GM23338 (cell line): ENCODE measurements around the gene SPP2. TPM values are rescaled to one million over a fixed set of nuclear protein-coding genes. Genes with fewer than 3 reads are reported as not detected.

Experiments
- ATAC-seq: fragments of 200-7000 bp; cut with Tn5 transposase; 3 replicates; pipeline ENCODE4 v1.9.1; 2020
- DNase-seq: peaks from one replicate; pipeline ENCODE4 v3.0.0-alpha.2; 2015; ENCODE audit warnings: low spot score
- H2AFZ ChIP-seq: fragments of 200-600 bp; sonication (generic); 2 replicates; pipeline ENCODE4 v1.8.0; 2016; ENCODE audit warnings: antibody characterized with exemption, mild to moderate bottlenecking, moderate library complexity
- H3F3A ChIP-seq: fragments of 200-600 bp; sonication (generic); replicated peaks from 2 replicates; pipeline ENCODE4 v1.8.0; 2017; ENCODE audit warnings: antibody characterized with exemption, mixed run types, low read depth
- H3K27ac ChIP-seq: fragments of 200-600 bp; sonication (generic); 2 replicates; pipeline ENCODE4 v1.6.1; 2016; ENCODE audit warnings: low read depth
- H3K27me3 ChIP-seq: fragments of 200-600 bp; sonication (generic); 2 replicates; pipeline ENCODE4 v1.8.0; 2016; ENCODE audit warnings: mild to moderate bottlenecking, mixed run types, moderate library complexity; ENCODE audit not compliant: insufficient read depth
- H3K36me3 ChIP-seq: fragments of 200-600 bp; sonication (generic); 2 replicates; pipeline ENCODE4 v1.8.0; 2016; ENCODE audit warnings: mild to moderate bottlenecking; ENCODE audit not compliant: insufficient read depth
- H3K4me1 ChIP-seq: fragments of 200-600 bp; sonication (generic); 2 replicates; pipeline ENCODE4 v1.8.0; 2016; ENCODE audit warnings: mild to moderate bottlenecking, moderate library complexity; ENCODE audit not compliant: insufficient read depth
- H3K4me2 ChIP-seq: fragments of 200-600 bp; sonication (generic); 2 replicates; pipeline ENCODE4 v1.7.1; 2017; ENCODE audit warnings: mixed run types
- H3K4me3 ChIP-seq: fragments of 200-600 bp; sonication (generic); 2 replicates; pipeline ENCODE4 v1.6.1; 2016; ENCODE audit warnings: mixed run types
- H3K79me2 ChIP-seq: fragments of 200-600 bp; sonication (generic); replicated peaks from 2 replicates; pipeline ENCODE4 v1.8.0; 2017; ENCODE audit warnings: mild to moderate bottlenecking; ENCODE audit not compliant: insufficient read depth
- H3K9me2 ChIP-seq: fragments of 200-600 bp; sonication (generic); 2 replicates; pipeline ENCODE4 v1.8.0; 2017; ENCODE audit not compliant: insufficient read depth
- H4K20me1 ChIP-seq: fragments of 200-600 bp; sonication (generic); replicated peaks from 2 replicates; pipeline ENCODE4 v1.8.0; 2017; ENCODE audit warnings: mild to moderate bottlenecking; ENCODE audit not compliant: insufficient read depth
- H3K27ac Mint-ChIP-seq: 2 replicates; pipeline ENCODE4 v1.8.0; 2020; ENCODE audit warnings: inconsistent platforms, mild to moderate bottlenecking, moderate library complexity, mixed read lengths
- H3K27me3 Mint-ChIP-seq: 3 replicates; pipeline ENCODE4 v1.8.0; 2022; ENCODE audit warnings: low read depth, mild to moderate bottlenecking, moderate library complexity, mixed read lengths, inconsistent platforms; ENCODE audit not compliant: insufficient read depth, poor library complexity
- H3K36me3 Mint-ChIP-seq: 3 replicates; pipeline ENCODE4 v1.8.0; 2021; ENCODE audit warnings: low read depth, mild to moderate bottlenecking, inconsistent platforms, moderate library complexity, mixed read lengths
- H3K4me1 Mint-ChIP-seq: 3 replicates; pipeline ENCODE4 v1.8.0; 2020; ENCODE audit warnings: mild to moderate bottlenecking, inconsistent platforms, mixed read lengths
- H3K4me3 Mint-ChIP-seq: 3 replicates; pipeline ENCODE4 v1.8.0; 2021; ENCODE audit warnings: moderate library complexity, mild to moderate bottlenecking, inconsistent platforms, mixed read lengths
- H3K9me3 Mint-ChIP-seq: 3 replicates; pipeline ENCODE4 v1.8.0; 2020; ENCODE audit warnings: moderate library complexity, mild to moderate bottlenecking, inconsistent platforms, mixed read lengths
- CTCF ChIP-seq, 2 experiments: fragments of 200-600 bp in 1 of 2; sonication (generic) in 1 of 2; conservative IDR thresholded peaks; 2 replicates each; pipeline versions ENCODE4 v1.5.1 to v1.6.1; 2016 to 2017; ENCODE audit warnings: antibody characterized with exemption in 2 of 2, low read depth in 2 of 2, mild to moderate bottlenecking in 2 of 2, moderate library complexity in 1 of 2
- EZH2 ChIP-seq: fragments of 200-600 bp; sonication (generic); IDR thresholded peaks from one replicate; pipeline ENCODE4 v1.8.0; 2017; ENCODE audit warnings: antibody characterized with exemption, mild to moderate bottlenecking, low read depth; ENCODE audit not compliant: unreplicated experiment
- EZH2phosphoT487 ChIP-seq: fragments of 200-600 bp; sonication (generic); IDR thresholded peaks from one replicate; pipeline ENCODE4 v1.8.1; 2018; ENCODE audit warnings: antibody characterized with exemption; ENCODE audit not compliant: unreplicated experiment
- JUNB ChIP-seq: IDR thresholded peaks from one replicate; pipeline ENCODE4 v1.6.1; 2016; ENCODE audit warnings: antibody characterized with exemption; ENCODE audit not compliant: unreplicated experiment
- NANOG ChIP-seq: IDR thresholded peaks from 2 replicates; pipeline ENCODE4 v1.6.1; 2016; ENCODE audit warnings: antibody characterized with exemption, borderline replicate concordance
- REST ChIP-seq: IDR thresholded peaks from one replicate; pipeline ENCODE4 v1.6.1; 2018; ENCODE audit warnings: antibody characterized with exemption; ENCODE audit not compliant: unreplicated experiment
- STAT1 ChIP-seq: IDR thresholded peaks from one replicate; pipeline ENCODE4 v1.6.1; 2016; ENCODE audit warnings: antibody characterized with exemption; ENCODE audit not compliant: unreplicated experiment
- ZNF114 ChIP-seq: fragments of 250-450 bp; sonication (Bioruptor Pico); IDR thresholded peaks from 2 replicates; pipeline ENCODE4 v1.5.0; 2020; ENCODE audit warnings: mild to moderate bottlenecking, moderate library complexity
- ZNF331 ChIP-seq: fragments of 250-450 bp; sonication (Bioruptor Pico); IDR thresholded peaks from 2 replicates; pipeline ENCODE4 v1.5.0; 2020; ENCODE audit warnings: low read depth, mild to moderate bottlenecking, moderate library complexity
- ZNF462 ChIP-seq: fragments of 250-450 bp; sonication (Bioruptor Pico); IDR thresholded peaks from 2 replicates; pipeline ENCODE4 v1.5.0; 2020; ENCODE audit warnings: mild to moderate bottlenecking, moderate library complexity
- polyA plus RNA-seq: library from polyadenylated mRNA; unstranded; fragments of >200 nt; fragmentation: Nextera tagmentation; extraction: Ambion mirVana; gene quantifications from 2 replicates; pipeline ENCODE4 v1.2.1, GENCODE V29; 2016
- total RNA-seq: library from RNA; depleted of rRNA; stranded (reverse); fragments of >200 nt; shearing (Covaris generic); gene quantifications from 2 replicates; pipeline ENCODE4 v1.2.3, GENCODE V29; 2014

Gene SPP2
- total and polyA plus RNA-seq, 2 experiments from 2014 or later = not detected

- H3K79me2 ChIP-seq = no peaks in the 10 kb centered on the region
- H3K4me3 ChIP-seq = no peak overlapping the region
- H3K4me3 Mint-ChIP-seq = no peak overlapping the region
- no peaks in the 10 kb centered on the region for H3F3A ChIP-seq
- H3K4me1 Mint-ChIP-seq = no peaks in the 10 kb centered on the region; the same call in 2 of the 3 replicates
- peaks cover 3% of the 10 kb centered on the region for H3K27me3 Mint-ChIP-seq
- no peak overlapping the region for H3K27ac ChIP-seq
- DNase-seq (no peak), ATAC-seq (no peak)
- no peak overlapping the region for H2AFZ ChIP-seq
- H3K36me3 ChIP-seq = no peaks in the 10 kb centered on the region
- H3K27ac Mint-ChIP-seq = no peak overlapping the region
- H3K9me2 ChIP-seq = 0 out of 2 replicates have a peak, but pooled peaks cover 3% of the 10 kb centered on the region
- H3K4me2 ChIP-seq = no peak overlapping the region
- 0 out of 3 replicates have a peak, but pooled peaks cover 2% of the 10 kb centered on the region for H3K9me3 Mint-ChIP-seq
- no peaks in the 10 kb centered on the region for H3K4me1 ChIP-seq
- no peaks in the 10 kb centered on the region for H3K36me3 Mint-ChIP-seq
- no peaks in the 10 kb centered on the region for H3K27me3 ChIP-seq
- no peaks in the 10 kb centered on the region for H4K20me1 ChIP-seq
- TF ChIP-seq ZNF114 (CRISPR knock-in tag) (no peak), CTCF (conservative IDR thresholded peaks at IDR 0.05; ENCODE audit: low read depth in 2 of 2) (no peak), EZH2phosphoT487 (no peak), REST (no peak), EZH2 (no peak), ZNF331 (CRISPR knock-in tag) (no peak), ZNF462 (CRISPR knock-in tag) (no peak), STAT1 (no peak), JUNB (no peak), NANOG (no peak)
Observed at GRCh38 chr2:234075947-234076346, 25.4 kb downstream of the SPP2 start.
